Measurements from ENCODE around the gene SLC35E2B.
"Not testable (repeated sequence)": the region's sequence is repeated elsewhere in the genome, so short reads cannot be mapped to it uniquely, and the experiment has no call there.

Gene SLC35E2B

GRCh38 chr1:1692714-1693647, at the start of gene SLC35E2B:
Gene SLC35E2B (minus strand): TSS chr1:1692795. CDS start chr1:1676699, 16,096 bp downstream.
- peak; percentile 34 for DNase-seq

GRCh38 chr1:1741013-1741412, 48.4 kb upstream of the SLC35E2B start:
- DNase-seq: not testable (repeated sequence)

- DNase-seq: not testable (repeated sequence)
These were observed 46.3 kb upstream of the SLC35E2B start for GRCh38 chr1:1738799-1739337.

- DNase-seq: not testable (repeated sequence)
These were observed 45.3 kb upstream of the SLC35E2B start for GRCh38 chr1:1737675-1738590.

- DNase-seq: no peak
These were observed 39.8 kb upstream of the SLC35E2B start for GRCh38 chr1:1732381-1732780.

- no peak for DNase-seq
These were observed 38.3 kb upstream of the SLC35E2B start for GRCh38 chr1:1730870-1731269.

- DNase-seq: not testable (repeated sequence)
These were observed 37.6 kb upstream of the SLC35E2B start for GRCh38 chr1:1730230-1730629.

GRCh38 chr1:1729116-1729816, 36.7 kb upstream of the SLC35E2B start:
- not testable (repeated sequence) for DNase-seq

- DNase-seq: not testable (repeated sequence)
These were observed 35.9 kb upstream of the SLC35E2B start for GRCh38 chr1:1728308-1729005.

- DNase-seq: not testable (repeated sequence)
These were observed 34.6 kb upstream of the SLC35E2B start for GRCh38 chr1:1727131-1727651.

GRCh38 chr1:1726088-1726487, 33.5 kb upstream of the SLC35E2B start:
- DNase-seq: not testable (repeated sequence)

- DNase-seq: peak; percentile 87
These were observed 31.7 kb upstream of the SLC35E2B start, which contains the start of gene CDK11A for GRCh38 chr1:1724035-1724864. Gene CDK11A (minus strand): TSS chr1:1724357. CDS start chr1:1722818, 1,539 bp downstream.

- no peak for DNase-seq
These were observed 28.6 kb upstream of the SLC35E2B start for GRCh38 chr1:1721201-1721600.

GRCh38 chr1:1715109-1715883, 22.7 kb upstream of the SLC35E2B start:
- not testable (repeated sequence) for DNase-seq

- DNase-seq: not testable (repeated sequence)
These were observed 15.3 kb upstream of the SLC35E2B start for GRCh38 chr1:1707897-1708296.

GRCh38 chr1:1707241-1707640, 14.6 kb upstream of the SLC35E2B start:
- not testable (repeated sequence) for DNase-seq

- not testable (repeated sequence) for DNase-seq
These were observed 13.0 kb upstream of the SLC35E2B start for GRCh38 chr1:1705623-1706022.

GRCh38 chr1:1704284-1704957, 11.8 kb upstream of the SLC35E2B start:
- DNase-seq: not testable (repeated sequence)

- no peak for DNase-seq
These were observed 11.2 kb upstream of the SLC35E2B start for GRCh38 chr1:1703796-1704195.
